Medulla oblongata (tissue), 1 donor: ENCODE measurements around the gene TP73.

Experiments
- DNase-seq: peaks from one replicate; pipeline ENCODE4 v3.0.0-alpha.2; 2015; ENCODE audit errors: extremely low spot score

The TP73 gene

GRCh38 chr1:3688356-3689137 is 36.2 kb downstream of the TP73 start:
- no peak for DNase-seq

- no peak for DNase-seq
Observed at GRCh38 chr1:3689138-3689750, 36.9 kb downstream of the TP73 start.

- DNase-seq, result no peak
Observed at GRCh38 chr1:3690282-3691065, 38.2 kb downstream of the TP73 start.

- DNase-seq, result no peak
Observed at GRCh38 chr1:3691421-3692204, 39.3 kb downstream of the TP73 start.

GRCh38 chr1:3692598-3692997 is 40.3 kb downstream of the TP73 start:
- DNase-seq, result no peak

GRCh38 chr1:3693321-3693720 is 41.0 kb downstream of the TP73 start:
- DNase-seq, result no peak

- peak; percentile 41 for DNase-seq
Observed at GRCh38 chr1:3695326-3696217, 43.3 kb downstream of the TP73 start.

- DNase-seq, result no peak
Observed at GRCh38 chr1:3696689-3697088, 44.4 kb downstream of the TP73 start.

GRCh38 chr1:3697104-3697503 is 44.8 kb downstream of the TP73 start:
- no peak for DNase-seq

GRCh38 chr1:3697810-3698209 is 45.5 kb downstream of the TP73 start:
- no peak for DNase-seq

- no peak for DNase-seq
Observed at GRCh38 chr1:3698660-3699408, 46.5 kb downstream of the TP73 start.

- no peak for DNase-seq
Observed at GRCh38 chr1:3699596-3699995, 47.3 kb downstream of the TP73 start.

GRCh38 chr1:3700631-3701030 is 48.3 kb downstream of the TP73 start:
- no peak for DNase-seq

- no peak for DNase-seq
Observed at GRCh38 chr1:3702528-3702927, 50.2 kb downstream of the TP73 start.

GRCh38 chr1:3702990-3703728 is 50.8 kb downstream of the TP73 start:
- no peak for DNase-seq

- no peak for DNase-seq
Observed at GRCh38 chr1:3703786-3704371, 51.6 kb downstream of the TP73 start.

GRCh38 chr1:3705341-3705950 is 53.1 kb downstream of the TP73 start:
- DNase-seq, result no peak

GRCh38 chr1:3706651-3707297 is 54.5 kb downstream of the TP73 start:
- no peak for DNase-seq
